HepG2 (cell line): ENCODE data around the gene JPT1. TPM values are rescaled to one million over a fixed set of nuclear protein-coding genes. Genes with fewer than 3 reads are reported as not detected.

Source experiments
- AHR ChIP-seq: IDR thresholded peaks from 2 replicates; pipeline ENCODE4 v1.6.1; 2018; ENCODE audit warnings: missing genetic modification reagents, missing compliant biosample characterization
- FOXA1 ChIP-seq, 2 experiments: fragments of 450-650 bp in 1 of 2; sonication (generic) in 1 of 2; formaldehyde crosslinking in 1 of 2; IDR thresholded peaks; 2 replicates each; pipeline versions ENCODE4 v1.4.0 to v1.6.1; 2016 to 2020; ENCODE audit warnings: missing genetic modification reagents in 1 of 2
- JARID2 ChIP-seq: sonication (generic); formaldehyde crosslinking; IDR thresholded peaks from 2 replicates; pipeline ENCODE4 v1.8.1; 2023; ENCODE audit warnings: missing genetic modification reagents, inconsistent platforms; ENCODE audit not compliant: insufficient replicate concordance
- PHF5A ChIP-seq: IDR thresholded peaks from one replicate; pipeline ENCODE4 v1.6.1; 2018; ENCODE audit warnings: low read depth, missing genetic modification reagents; ENCODE audit not compliant: unreplicated experiment
- RCOR2 ChIP-seq: IDR thresholded peaks from 2 replicates; pipeline ENCODE4 v1.6.1; 2016; ENCODE audit warnings: missing biosample characterization, missing genetic modification reagents
- RFXAP ChIP-seq: sonication (generic); formaldehyde crosslinking; IDR thresholded peaks from 2 replicates; pipeline ENCODE4 v1.4.0; 2020; ENCODE audit warnings: missing genetic modification reagents, borderline replicate concordance
- ZNF460 ChIP-seq: sonication (generic); formaldehyde crosslinking; IDR thresholded peaks from 2 replicates; pipeline ENCODE4 v1.5.1; 2020; ENCODE audit warnings: missing genetic modification reagents, mild to moderate bottlenecking, borderline replicate concordance
- ZNF589 ChIP-seq: sonication (generic); formaldehyde crosslinking; conservative IDR thresholded peaks from 2 replicates; pipeline ENCODE4 v1.8.0; 2022; ENCODE audit warnings: mild to moderate bottlenecking, moderate library complexity, missing genetic modification reagents
- polyA plus RNA-seq, 8 experiments: library from polyadenylated mRNA; depleted of rRNA in 3 of 8; stranded (reverse) in 7 of 8; unstranded in 1 of 8; fragments of >200 nt; fragmentation: Illumina TruSeq in 4 of 8; extraction: Trizol in 4 of 8; gene quantifications; 2 replicates each; pipeline versions ENCODE4 v1.2.1 to v1.2.3, GENCODE V29; 2011 to 2016; ENCODE audit warnings: low read depth in 4 of 8, missing spikeins in 1 of 8, mixed read lengths in 1 of 8; ENCODE audit not compliant: insufficient read depth in 1 of 8
- total RNA-seq, 5 experiments: library from RNA; depleted of rRNA; stranded (reverse); fragments of >200 nt; fragmentation: Illumina TruSeq; extraction: Trizol; gene quantifications; 2 replicates each; pipeline ENCODE4 v1.2.3, GENCODE V29; 2016; ENCODE audit warnings: low read depth in 1 of 5
- TF ChIP-seq, protein P1 (sequence below): IDR thresholded peaks from 2 replicates; pipeline ENCODE4 v1.6.1; 2018; ENCODE audit warnings: missing genetic modification reagents, mild to moderate bottlenecking, missing compliant biosample characterization
- TF ChIP-seq, protein P2 (sequence below): sonication (generic); formaldehyde crosslinking; IDR thresholded peaks from 2 replicates; pipeline ENCODE4 v1.4.0; 2020; ENCODE audit warnings: mild to moderate bottlenecking, missing genetic modification reagents, borderline replicate concordance
- TF ChIP-seq, protein P3 (sequence below): sonication (generic); formaldehyde crosslinking; IDR thresholded peaks from 2 replicates; pipeline ENCODE4 v1.9.0; 2021; ENCODE audit warnings: missing genetic modification reagents, mild to moderate bottlenecking, borderline replicate concordance
- TF ChIP-seq, protein P4 (sequence below): sonication (generic); formaldehyde crosslinking; IDR thresholded peaks from one replicate; pipeline ENCODE4 v1.5.1; 2020; ENCODE audit warnings: mild to moderate bottlenecking, missing genetic modification reagents; ENCODE audit errors: not compliant biosample characterization

JPT1 gene
- total and polyA plus RNA-seq, 2 of the 13 experiments (the other 11 are each of a cell fraction or from before 2014, with no cell fraction given) = 43.3 to 256 TPM

DNA sequence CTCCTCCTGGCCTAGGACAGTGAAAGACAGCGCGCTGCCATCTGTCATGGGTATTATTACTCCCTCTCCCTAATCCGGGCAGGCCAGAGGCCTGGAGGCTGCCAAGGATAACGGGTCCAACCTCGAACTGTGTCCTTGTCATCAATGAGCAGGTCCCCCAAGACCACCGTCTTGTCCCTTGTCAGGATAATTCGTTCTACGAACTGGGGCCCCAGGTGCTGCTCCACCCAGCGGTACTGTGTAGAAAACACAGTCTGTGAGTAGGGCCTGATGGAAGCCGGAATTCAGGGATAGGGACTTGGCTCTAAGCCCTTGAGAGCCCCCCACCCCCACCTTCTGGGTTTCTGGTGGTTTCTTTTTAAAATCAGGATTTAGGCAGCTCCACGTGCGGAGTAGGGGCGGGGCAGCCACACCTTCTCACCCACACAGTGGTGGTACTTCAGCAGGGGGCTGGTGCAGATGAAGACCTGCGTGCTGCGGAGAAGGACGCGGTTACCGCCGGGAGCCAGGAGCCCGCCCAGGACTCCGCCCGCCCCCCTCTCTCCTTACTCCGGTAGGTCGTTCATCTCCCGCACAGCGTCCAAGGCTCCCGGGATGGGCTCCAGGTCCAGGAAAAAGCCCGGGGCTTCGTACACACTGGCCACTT lies 23.6 kb downstream of the JPT1 start (continued):
- TF ChIP-seq PHF5A (CRISPR knock-in tag) = no peak
- TF ChIP-seq JARID2 (CRISPR knock-in tag) = no peak
- TF ChIP-seq ZNF460 = no peak
- TF ChIP-seq RFXAP (CRISPR knock-in tag) = no peak
- TF ChIP-seq, protein P1, sequence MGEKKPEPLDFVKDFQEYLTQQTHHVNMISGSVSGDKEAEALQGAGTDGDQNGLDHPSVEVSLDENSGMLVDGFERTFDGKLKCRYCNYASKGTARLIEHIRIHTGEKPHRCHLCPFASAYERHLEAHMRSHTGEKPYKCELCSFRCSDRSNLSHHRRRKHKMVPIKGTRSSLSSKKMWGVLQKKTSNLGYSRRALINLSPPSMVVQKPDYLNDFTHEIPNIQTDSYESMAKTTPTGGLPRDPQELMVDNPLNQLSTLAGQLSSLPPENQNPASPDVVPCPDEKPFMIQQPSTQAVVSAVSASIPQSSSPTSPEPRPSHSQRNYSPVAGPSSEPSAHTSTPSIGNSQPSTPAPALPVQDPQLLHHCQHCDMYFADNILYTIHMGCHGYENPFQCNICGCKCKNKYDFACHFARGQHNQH = no peak
- TF ChIP-seq, protein P2, sequence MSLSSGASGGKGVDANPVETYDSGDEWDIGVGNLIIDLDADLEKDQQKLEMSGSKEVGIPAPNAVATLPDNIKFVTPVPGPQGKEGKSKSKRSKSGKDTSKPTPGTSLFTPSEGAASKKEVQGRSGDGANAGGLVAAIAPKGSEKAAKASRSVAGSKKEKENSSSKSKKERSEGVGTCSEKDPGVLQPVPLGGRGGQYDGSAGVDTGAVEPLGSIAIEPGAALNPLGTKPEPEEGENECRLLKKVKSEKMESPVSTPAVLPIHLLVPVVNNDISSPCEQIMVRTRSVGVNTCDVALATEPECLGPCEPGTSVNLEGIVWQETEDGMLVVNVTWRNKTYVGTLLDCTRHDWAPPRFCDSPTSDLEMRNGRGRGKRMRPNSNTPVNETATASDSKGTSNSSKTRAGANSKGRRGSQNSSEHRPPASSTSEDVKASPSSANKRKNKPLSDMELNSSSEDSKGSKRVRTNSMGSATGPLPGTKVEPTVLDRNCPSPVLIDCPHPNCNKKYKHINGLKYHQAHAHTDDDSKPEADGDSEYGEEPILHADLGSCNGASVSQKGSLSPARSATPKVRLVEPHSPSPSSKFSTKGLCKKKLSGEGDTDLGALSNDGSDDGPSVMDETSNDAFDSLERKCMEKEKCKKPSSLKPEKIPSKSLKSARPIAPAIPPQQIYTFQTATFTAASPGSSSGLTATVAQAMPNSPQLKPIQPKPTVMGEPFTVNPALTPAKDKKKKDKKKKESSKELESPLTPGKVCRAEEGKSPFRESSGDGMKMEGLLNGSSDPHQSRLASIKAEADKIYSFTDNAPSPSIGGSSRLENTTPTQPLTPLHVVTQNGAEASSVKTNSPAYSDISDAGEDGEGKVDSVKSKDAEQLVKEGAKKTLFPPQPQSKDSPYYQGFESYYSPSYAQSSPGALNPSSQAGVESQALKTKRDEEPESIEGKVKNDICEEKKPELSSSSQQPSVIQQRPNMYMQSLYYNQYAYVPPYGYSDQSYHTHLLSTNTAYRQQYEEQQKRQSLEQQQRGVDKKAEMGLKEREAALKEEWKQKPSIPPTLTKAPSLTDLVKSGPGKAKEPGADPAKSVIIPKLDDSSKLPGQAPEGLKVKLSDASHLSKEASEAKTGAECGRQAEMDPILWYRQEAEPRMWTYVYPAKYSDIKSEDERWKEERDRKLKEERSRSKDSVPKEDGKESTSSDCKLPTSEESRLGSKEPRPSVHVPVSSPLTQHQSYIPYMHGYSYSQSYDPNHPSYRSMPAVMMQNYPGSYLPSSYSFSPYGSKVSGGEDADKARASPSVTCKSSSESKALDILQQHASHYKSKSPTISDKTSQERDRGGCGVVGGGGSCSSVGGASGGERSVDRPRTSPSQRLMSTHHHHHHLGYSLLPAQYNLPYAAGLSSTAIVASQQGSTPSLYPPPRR (CRISPR knock-in tag) = no peak
- TF ChIP-seq ZNF589 = no peak
- TF ChIP-seq RCOR2 = 0 out of 2 replicates have a peak, but pooled peaks have one; percentile 4
- TF ChIP-seq, protein P3, sequence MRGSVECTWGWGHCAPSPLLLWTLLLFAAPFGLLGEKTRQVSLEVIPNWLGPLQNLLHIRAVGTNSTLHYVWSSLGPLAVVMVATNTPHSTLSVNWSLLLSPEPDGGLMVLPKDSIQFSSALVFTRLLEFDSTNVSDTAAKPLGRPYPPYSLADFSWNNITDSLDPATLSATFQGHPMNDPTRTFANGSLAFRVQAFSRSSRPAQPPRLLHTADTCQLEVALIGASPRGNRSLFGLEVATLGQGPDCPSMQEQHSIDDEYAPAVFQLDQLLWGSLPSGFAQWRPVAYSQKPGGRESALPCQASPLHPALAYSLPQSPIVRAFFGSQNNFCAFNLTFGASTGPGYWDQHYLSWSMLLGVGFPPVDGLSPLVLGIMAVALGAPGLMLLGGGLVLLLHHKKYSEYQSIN (CRISPR knock-in tag) = no peak
- TF ChIP-seq FOXA1 (IDR thresholded peaks at IDR 0.05) = no peak
- TF ChIP-seq FOXA1 (CRISPR knock-in tag; IDR thresholded peaks at IDR 0.05) = no peak
- TF ChIP-seq, protein P4, sequence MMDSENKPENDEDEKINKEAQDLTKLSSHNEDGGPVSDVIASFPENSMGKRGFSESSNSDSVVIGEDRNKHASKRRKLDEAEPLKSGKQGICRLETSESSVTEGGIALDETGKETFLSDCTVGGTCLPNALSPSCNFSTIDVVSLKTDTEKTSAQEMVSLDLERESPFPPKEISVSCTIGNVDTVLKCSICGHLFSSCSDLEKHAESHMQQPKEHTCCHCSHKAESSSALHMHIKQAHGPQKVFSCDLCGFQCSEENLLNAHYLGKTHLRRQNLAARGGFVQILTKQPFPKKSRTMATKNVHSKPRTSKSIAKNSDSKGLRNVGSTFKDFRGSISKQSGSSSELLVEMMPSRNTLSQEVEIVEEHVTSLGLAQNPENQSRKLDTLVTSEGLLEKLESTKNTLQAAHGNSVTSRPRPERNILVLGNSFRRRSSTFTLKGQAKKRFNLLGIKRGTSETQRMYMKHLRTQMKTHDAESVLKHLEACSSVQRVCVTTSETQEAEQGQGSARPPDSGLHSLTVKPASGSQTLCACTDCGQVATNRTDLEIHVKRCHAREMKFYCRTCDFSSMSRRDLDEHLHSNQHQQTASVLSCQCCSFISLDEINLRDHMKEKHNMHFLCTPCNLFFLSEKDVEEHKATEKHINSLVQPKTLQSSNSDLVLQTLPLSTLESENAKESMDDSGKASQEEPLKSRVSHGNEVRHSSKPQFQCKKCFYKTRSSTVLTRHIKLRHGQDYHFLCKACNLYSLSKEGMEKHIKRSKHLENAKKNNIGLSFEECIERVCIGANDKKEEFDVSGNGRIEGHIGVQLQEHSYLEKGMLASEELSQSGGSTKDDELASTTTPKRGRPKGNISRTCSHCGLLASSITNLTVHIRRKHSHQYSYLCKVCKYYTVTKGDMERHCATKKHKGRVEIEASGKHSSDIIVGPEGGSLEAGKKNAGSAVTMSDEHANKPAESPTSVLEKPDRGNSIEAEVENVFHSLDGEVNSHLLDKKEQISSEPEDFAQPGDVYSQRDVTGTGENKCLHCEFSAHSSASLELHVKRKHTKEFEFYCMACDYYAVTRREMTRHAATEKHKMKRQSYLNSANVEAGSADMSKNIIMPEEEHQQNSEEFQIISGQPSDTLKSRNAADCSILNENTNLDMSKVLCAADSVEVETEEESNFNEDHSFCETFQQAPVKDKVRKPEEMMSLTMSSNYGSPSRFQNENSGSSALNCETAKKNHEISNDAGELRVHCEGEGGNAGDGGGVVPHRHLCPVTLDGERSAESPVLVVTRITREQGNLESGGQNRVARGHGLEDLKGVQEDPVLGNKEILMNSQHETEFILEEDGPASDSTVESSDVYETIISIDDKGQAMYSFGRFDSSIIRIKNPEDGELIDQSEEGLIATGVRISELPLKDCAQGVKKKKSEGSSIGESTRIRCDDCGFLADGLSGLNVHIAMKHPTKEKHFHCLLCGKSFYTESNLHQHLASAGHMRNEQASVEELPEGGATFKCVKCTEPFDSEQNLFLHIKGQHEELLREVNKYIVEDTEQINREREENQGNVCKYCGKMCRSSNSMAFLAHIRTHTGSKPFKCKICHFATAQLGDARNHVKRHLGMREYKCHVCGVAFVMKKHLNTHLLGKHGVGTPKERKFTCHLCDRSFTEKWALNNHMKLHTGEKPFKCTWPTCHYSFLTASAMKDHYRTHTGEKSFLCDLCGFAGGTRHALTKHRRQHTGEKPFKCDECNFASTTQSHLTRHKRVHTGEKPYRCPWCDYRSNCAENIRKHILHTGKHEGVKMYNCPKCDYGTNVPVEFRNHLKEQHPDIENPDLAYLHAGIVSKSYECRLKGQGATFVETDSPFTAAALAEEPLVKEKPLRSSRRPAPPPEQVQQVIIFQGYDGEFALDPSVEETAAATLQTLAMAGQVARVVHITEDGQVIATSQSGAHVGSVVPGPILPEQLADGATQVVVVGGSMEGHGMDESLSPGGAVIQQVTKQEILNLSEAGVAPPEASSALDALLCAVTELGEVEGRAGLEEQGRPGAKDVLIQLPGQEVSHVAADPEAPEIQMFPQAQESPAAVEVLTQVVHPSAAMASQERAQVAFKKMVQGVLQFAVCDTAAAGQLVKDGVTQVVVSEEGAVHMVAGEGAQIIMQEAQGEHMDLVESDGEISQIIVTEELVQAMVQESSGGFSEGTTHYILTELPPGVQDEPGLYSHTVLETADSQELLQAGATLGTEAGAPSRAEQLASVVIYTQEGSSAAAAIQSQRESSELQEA = no peak
- TF ChIP-seq AHR (CRISPR knock-in tag) = 0 out of 2 replicates have a peak, but pooled peaks have one; percentile 38
